GM10266 (cell line): ENCODE data around the gene CTLA4.

ENCODE experiments used
- DNase-seq: peaks from one replicate; pipeline ENCODE4 v3.0.0; 2012; ENCODE audit errors: extremely low spot score
- TF ChIP-seq, protein P1 (sequence below): IDR thresholded peaks from 2 replicates; pipeline ENCODE4 v1.5.1; 2012; ENCODE audit warnings: mild to moderate bottlenecking, low read depth; ENCODE audit not compliant: control insufficient read depth, insufficient read depth; ENCODE audit errors: missing control alignments

Gene CTLA4

DNA sequence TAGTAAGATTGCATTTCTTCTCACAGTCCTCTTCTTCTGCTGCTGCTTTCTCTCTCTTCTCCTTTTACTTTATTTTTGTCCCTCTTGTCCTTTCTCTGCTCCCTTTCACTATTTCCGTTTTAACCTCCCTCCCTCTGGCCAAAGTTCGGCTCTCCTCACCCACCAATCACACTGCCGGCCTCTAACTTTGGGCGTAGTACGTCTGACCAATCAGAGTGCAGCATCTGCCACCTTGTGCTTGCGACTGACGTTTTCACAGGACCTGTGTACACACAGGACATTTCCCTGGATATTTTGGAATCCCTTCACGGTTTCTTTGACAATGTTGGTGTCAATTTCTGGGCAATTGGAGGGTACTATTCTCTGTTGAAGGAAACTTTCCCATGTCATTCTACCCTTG is 46.4 kb downstream of the CTLA4 start:
- no peak for DNase-seq
- TF ChIP-seq, protein P1, sequence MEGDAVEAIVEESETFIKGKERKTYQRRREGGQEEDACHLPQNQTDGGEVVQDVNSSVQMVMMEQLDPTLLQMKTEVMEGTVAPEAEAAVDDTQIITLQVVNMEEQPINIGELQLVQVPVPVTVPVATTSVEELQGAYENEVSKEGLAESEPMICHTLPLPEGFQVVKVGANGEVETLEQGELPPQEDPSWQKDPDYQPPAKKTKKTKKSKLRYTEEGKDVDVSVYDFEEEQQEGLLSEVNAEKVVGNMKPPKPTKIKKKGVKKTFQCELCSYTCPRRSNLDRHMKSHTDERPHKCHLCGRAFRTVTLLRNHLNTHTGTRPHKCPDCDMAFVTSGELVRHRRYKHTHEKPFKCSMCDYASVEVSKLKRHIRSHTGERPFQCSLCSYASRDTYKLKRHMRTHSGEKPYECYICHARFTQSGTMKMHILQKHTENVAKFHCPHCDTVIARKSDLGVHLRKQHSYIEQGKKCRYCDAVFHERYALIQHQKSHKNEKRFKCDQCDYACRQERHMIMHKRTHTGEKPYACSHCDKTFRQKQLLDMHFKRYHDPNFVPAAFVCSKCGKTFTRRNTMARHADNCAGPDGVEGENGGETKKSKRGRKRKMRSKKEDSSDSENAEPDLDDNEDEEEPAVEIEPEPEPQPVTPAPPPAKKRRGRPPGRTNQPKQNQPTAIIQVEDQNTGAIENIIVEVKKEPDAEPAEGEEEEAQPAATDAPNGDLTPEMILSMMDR = no peak

DNA sequence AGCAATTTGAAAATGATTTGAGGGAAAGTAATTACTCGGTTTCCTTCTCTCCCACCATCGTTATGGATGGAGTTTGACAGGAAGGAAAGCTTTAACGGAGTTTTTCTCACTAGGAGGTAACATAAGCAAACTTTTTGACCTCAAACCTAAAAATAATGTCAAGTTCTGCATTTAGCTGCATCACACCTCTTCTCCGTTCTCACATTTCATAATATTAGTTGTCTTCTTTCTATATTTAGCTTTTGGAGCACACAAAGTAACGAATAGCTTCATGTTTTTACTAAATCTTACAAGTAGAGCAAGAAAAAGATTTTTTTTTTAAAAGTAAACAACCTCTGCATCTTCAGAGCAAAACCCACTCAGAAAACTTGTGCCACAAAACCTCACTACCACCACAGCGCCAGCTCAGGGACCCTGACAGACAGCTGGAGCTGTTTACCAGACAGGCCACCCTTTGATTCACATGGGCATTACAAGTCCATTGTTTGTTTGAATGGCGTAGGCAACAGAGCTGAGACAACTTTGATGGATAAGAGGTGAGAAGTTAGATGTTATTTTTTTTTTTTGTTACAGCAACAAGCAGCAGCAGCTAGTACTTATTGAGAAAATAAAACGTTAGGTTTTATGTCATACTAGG is 47.1 kb downstream of the CTLA4 start:
- TF ChIP-seq, protein P1 = no peak
- DNase-seq = no peak

DNA sequence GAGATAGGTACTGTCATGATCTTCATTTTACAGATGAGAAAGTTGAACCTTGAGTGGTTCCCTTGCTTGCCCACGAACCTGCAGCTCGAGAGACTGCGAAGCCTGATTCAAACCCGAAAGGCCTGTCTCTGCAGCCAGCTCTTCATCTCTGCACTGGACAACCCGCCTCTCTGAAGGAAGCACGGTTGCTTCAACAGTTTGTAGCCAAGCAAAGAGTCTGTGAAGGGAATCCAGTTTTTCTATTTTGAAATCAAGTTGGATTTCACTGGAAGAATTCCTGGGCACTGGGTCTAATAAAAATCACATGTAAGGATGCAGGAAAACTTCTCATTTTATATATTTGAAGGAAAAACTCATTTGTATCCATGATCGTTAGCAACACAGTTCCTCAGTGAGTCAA is 47.7 kb downstream of the CTLA4 start:
- DNase-seq = no peak
- TF ChIP-seq, protein P1 = no peak

DNA sequence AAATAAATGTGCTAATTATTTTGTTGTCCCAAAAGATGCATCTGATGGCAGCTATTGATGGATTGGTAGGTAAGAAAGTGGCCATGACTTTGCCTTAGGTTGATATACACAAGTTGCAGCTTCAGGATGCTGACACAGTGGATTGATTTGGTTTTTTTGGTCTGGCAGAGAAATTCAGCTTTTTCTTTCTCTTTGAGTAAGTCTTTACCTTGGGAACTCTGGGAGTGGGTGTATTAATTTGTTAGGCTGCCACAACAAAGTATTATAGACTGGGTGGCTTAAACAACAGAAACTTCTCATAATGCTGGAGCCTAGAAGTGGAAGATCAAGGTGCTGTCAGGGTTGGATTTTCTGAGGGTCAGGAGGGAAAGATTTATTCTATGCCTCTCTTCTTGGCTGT is 49.2 kb downstream of the CTLA4 start:
- no peak for DNase-seq
- TF ChIP-seq, protein P1 = no peak

DNA sequence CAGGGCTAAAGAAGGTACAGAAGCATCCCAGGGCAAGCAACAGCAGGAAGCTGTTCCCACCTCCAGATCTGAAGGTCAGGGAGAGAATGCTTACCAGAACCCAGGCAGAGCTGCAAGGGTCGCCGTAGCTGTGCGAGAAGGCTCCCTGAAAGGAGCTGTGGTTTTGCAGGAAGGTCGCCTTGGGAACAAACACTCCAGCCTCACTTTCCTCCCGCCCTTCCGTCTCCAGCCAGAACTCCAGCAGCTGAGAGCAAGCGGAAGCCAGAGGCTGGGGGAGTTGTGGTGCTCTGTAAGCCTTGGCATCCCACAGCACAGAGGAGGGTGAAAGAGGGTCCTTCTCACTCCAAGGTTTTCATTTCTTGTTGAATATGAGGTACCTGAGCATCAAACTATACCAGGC is 50.7 kb downstream of the CTLA4 start:
- DNase-seq = no peak
- TF ChIP-seq, protein P1 = no peak

DNA sequence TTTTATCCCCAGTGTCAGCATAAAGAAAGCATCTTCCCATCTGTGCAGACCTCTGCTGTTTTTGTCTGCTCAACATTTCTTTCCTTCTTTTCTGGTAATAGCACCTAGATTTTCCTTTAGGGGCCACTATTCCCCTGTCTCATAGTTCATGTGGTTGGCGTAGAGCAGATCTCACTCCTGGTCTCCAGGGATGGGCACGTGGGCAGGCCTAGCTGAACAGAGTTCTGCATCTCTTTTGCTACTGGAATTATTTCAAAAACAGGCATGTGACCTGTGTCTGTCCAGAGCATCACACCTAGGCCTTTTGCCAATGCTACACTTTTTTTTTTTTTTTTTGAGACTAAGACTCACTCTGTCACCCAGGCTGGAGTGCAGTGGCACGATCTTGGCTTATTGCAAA is 51.3 kb downstream of the CTLA4 start:
- DNase-seq = no peak
- TF ChIP-seq, protein P1 = no peak
